DMS79 treated with DMSO at 0.1 percent for 48 hours (cell line): ENCODE data around the gene AP3B1.

Source experiments
- DNase-seq: peaks from one replicate; lab custom pipeline; 2025; lab: John Stamatoyannopoulos, UW

Gene AP3B1

GRCh38 chr5:78005021-78005785 is 289.3 kb downstream of the AP3B1 start:
- no peak for DNase-seq

- no peak for DNase-seq
Measured at GRCh38 chr5:78004559-78004958, 289.9 kb downstream of the AP3B1 start.

GRCh38 chr5:78003919-78004318 is 290.6 kb downstream of the AP3B1 start:
- no peak for DNase-seq

- DNase-seq: no peak
Measured at GRCh38 chr5:78003450-78003849, 291.0 kb downstream of the AP3B1 start.

GRCh38 chr5:78002690-78003089 is 291.8 kb downstream of the AP3B1 start:
- no peak for DNase-seq

- DNase-seq: no peak
Measured at GRCh38 chr5:78001197-78001596, 293.3 kb downstream of the AP3B1 start.

GRCh38 chr5:78000191-78000590 is 294.3 kb downstream of the AP3B1 start:
- no peak for DNase-seq

- DNase-seq: no peak
Measured at GRCh38 chr5:77999399-77999798, 295.1 kb downstream of the AP3B1 start.

GRCh38 chr5:77996943-77997342 is 297.6 kb downstream of the AP3B1 start:
- DNase-seq: no peak

- DNase-seq: no peak
Measured at GRCh38 chr5:77995793-77996409, 298.6 kb downstream of the AP3B1 start.

- no peak for DNase-seq
Measured at GRCh38 chr5:77994943-77995342, 299.6 kb downstream of the AP3B1 start.

- DNase-seq: no peak
Measured at GRCh38 chr5:77993855-77994318, 300.6 kb downstream of the AP3B1 start.

GRCh38 chr5:77993141-77993854 is 301.2 kb downstream of the AP3B1 start:
- DNase-seq: no peak

GRCh38 chr5:77991084-77991483 is 303.4 kb downstream of the AP3B1 start:
- DNase-seq: no peak

GRCh38 chr5:77990020-77990419 is 304.5 kb downstream of the AP3B1 start:
- no peak for DNase-seq

GRCh38 chr5:77987988-77988387 is 306.5 kb downstream of the AP3B1 start:
- no peak for DNase-seq

GRCh38 chr5:77987331-77987730 is 307.2 kb downstream of the AP3B1 start:
- no peak for DNase-seq

- DNase-seq: no peak
Measured at GRCh38 chr5:77986261-77986660, 308.2 kb downstream of the AP3B1 start.

- no peak for DNase-seq
Measured at GRCh38 chr5:77985247-77985646, 309.3 kb downstream of the AP3B1 start.

GRCh38 chr5:77984587-77984986 is 309.9 kb downstream of the AP3B1 start:
- DNase-seq: no peak

- DNase-seq: no peak
Measured at GRCh38 chr5:77983482-77984199, 310.9 kb downstream of the AP3B1 start.

GRCh38 chr5:77981820-77982219 is 312.7 kb downstream of the AP3B1 start:
- no peak for DNase-seq
